Epithelial cell of esophagus (primary cell): ENCODE measurements around the gene RPL18.
A peak's percentile ranks its signal among the peaks of the same experiment; 100 is the strongest.

Source experiments
- DNase-seq: peaks from one replicate; pipeline ENCODE4 v3.0.0; 2010; ENCODE audit warnings: low read depth
- H3K4me3 ChIP-seq: 2 replicates; pipeline ENCODE4 v1.5.1; 2011; ENCODE audit warnings: mild to moderate bottlenecking, low read length, control low read depth
- CTCF ChIP-seq: IDR thresholded peaks from 2 replicates; pipeline ENCODE4 v1.5.1; 2011; ENCODE audit warnings: low read depth, mild to moderate bottlenecking, low read length, control low read depth, inconsistent platforms; ENCODE audit not compliant: insufficient read depth; ENCODE audit errors: missing control alignments

RPL18 gene

GRCh38 chr19:48618916-48619691 is at the start of gene RPL18, which contains the start of gene SPHK2:
Gene RPL18, minus strand, starts transcription at chr19:48619178. Its CDS starts 35 bp downstream, at chr19:48619143.
Gene SPHK2, plus strand, starts transcription at chr19:48619506. Its CDS starts 1,009 bp downstream, at chr19:48620515.
- peak; percentile 100 for DNase-seq
- peak; percentile 13 for TF ChIP-seq CTCF
- H3K4me3 ChIP-seq: peak within 1 kb of the TSS; percentile 94

GRCh38 chr19:48668761-48669160 is 49.8 kb upstream of the RPL18 start:
- no peak overlapping the region for H3K4me3 ChIP-seq
- DNase-seq: no peak
- TF ChIP-seq CTCF: no peak

DNA sequence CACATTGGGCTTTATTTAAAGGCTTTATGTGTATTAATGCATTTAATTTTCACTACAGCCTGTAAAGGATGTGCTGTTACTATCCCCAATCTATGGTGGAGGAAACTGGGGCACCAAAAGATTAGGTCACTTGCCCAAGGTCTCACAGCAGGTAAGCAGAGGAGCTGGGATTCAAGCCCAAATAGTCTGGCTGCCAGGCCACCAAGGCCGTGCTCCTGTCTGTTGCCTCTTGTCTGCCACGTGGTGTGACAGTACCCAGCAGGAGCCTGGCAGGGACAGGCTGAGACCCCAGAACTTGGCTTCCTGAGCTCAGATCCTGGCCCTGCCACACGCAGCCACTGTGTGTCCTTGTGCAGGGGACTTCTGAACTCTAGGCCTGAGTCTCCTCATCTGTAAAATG is 49.4 kb upstream of the RPL18 start:
- TF ChIP-seq CTCF: no peak
- DNase-seq: no peak
- H3K4me3 ChIP-seq: no peak overlapping the region

GRCh38 chr19:48665786-48666185 is 46.8 kb upstream of the RPL18 start:
- H3K4me3 ChIP-seq: no peak overlapping the region
- no peak for TF ChIP-seq CTCF
- DNase-seq: no peak

DNA sequence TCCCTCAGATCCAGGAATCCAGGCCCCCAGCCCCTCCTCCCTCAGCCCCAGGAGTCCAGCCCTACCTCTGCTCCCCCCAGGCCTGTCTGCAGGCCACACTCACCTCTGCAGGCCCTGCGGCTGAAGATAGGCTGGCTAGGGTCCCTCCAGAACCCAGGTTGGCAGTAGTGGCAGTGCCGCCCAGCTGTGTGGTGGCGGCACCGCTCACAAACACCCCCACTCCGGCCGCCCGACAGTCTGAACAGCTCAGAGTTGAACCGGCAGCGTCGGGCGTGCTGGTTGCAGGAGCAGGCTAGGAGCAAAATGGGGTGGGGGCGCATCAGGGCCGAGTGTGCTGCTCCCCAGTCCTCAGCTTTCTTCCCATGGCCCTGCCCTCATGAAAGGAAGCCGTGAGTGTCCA is 45.5 kb upstream of the RPL18 start:
- H3K4me3 ChIP-seq: no peak overlapping the region
- TF ChIP-seq CTCF: no peak

GRCh38 chr19:48663667-48664066 is 44.7 kb upstream of the RPL18 start:
- TF ChIP-seq CTCF: no peak
- no peak for DNase-seq

More for the DNA sequence above, 45.5 kb upstream of the RPL18 start:
- DNase-seq: no peak

GRCh38 chr19:48661711-48662090 is 42.7 kb upstream of the RPL18 start:
- no peak overlapping the region for H3K4me3 ChIP-seq
- no peak for TF ChIP-seq CTCF
- DNase-seq: no peak

More at GRCh38 chr19:48663667-48664066, 44.7 kb upstream of the RPL18 start:
- no peak overlapping the region for H3K4me3 ChIP-seq
